Effector CD4-positive, alpha-beta T cell (primary cell): ENCODE data around the gene DNAH17.
"Not testable (repeated sequence)": the region's sequence is repeated elsewhere in the genome, so short reads cannot be mapped to it uniquely, and the experiment has no call there.

Experiments used
- DNase-seq: peaks from one replicate; pipeline ENCODE4 v3.0.0-alpha.2; 2020

The DNAH17 gene

GRCh38 chr17:78474614-78475146, 102.5 kb downstream of the DNAH17 start:
- no peak for DNase-seq

- DNase-seq: no peak
Observed at GRCh38 chr17:78473951-78474613, 103.1 kb downstream of the DNAH17 start.

- DNase-seq: no peak
Observed at GRCh38 chr17:78472035-78472905, 104.9 kb downstream of the DNAH17 start.

GRCh38 chr17:78471635-78472034, 105.6 kb downstream of the DNAH17 start:
- no peak for DNase-seq

GRCh38 chr17:78469443-78469842, 107.8 kb downstream of the DNAH17 start:
- DNase-seq: no peak

GRCh38 chr17:78468366-78468765, 108.8 kb downstream of the DNAH17 start:
- no peak for DNase-seq

- DNase-seq: no peak
Observed at GRCh38 chr17:78466786-78467715, 110.1 kb downstream of the DNAH17 start.

- DNase-seq: not testable (repeated sequence)
Observed at GRCh38 chr17:78466109-78466785, 110.9 kb downstream of the DNAH17 start.

- DNase-seq: no peak
Observed at GRCh38 chr17:78462148-78462547, 115.0 kb downstream of the DNAH17 start.

- no peak for DNase-seq
Observed at GRCh38 chr17:78461799-78462053, 115.5 kb downstream of the DNAH17 start.

GRCh38 chr17:78460951-78461798, 116.0 kb downstream of the DNAH17 start:
- no peak for DNase-seq

GRCh38 chr17:78460176-78460675, 117.0 kb downstream of the DNAH17 start:
- DNase-seq: no peak

GRCh38 chr17:78459696-78460095, 117.5 kb downstream of the DNAH17 start:
- no peak for DNase-seq

- DNase-seq: no peak
Observed at GRCh38 chr17:78458736-78459335, 118.4 kb downstream of the DNAH17 start.

- DNase-seq: no peak
Observed at GRCh38 chr17:78458091-78458490, 119.1 kb downstream of the DNAH17 start.

- no peak for DNase-seq
Observed at GRCh38 chr17:78454346-78454745, 122.8 kb downstream of the DNAH17 start.

- no peak for DNase-seq
Observed at GRCh38 chr17:78451753-78452152, 125.4 kb downstream of the DNAH17 start.

GRCh38 chr17:78450696-78451345, 126.4 kb downstream of the DNAH17 start:
- no peak for DNase-seq

GRCh38 chr17:78449983-78450595, 127.1 kb downstream of the DNAH17 start:
- no peak for DNase-seq
